Lower leg skin (tissue), 3 donors: ENCODE results near the gene PRKCE.

Experiments used
- POLR2A ChIP-seq, 2 donors: fragments of 450-650 bp; IDR thresholded peaks; one replicate each; pipeline ENCODE4 v1.6.1; 2016 to 2017; ENCODE audit warnings: antibody characterized with exemption in 2 of 2, mild to moderate bottlenecking in 1 of 2, moderate library complexity in 1 of 2
- TF ChIP-seq, protein P1 (sequence below), 3 donors: fragments of 450-650 bp; IDR thresholded peaks; one replicate each; pipeline ENCODE4 v1.5.1; 2016; ENCODE audit warnings: antibody characterized with exemption in 3 of 3, mild to moderate bottlenecking in 3 of 3, moderate library complexity in 2 of 3

DNA sequence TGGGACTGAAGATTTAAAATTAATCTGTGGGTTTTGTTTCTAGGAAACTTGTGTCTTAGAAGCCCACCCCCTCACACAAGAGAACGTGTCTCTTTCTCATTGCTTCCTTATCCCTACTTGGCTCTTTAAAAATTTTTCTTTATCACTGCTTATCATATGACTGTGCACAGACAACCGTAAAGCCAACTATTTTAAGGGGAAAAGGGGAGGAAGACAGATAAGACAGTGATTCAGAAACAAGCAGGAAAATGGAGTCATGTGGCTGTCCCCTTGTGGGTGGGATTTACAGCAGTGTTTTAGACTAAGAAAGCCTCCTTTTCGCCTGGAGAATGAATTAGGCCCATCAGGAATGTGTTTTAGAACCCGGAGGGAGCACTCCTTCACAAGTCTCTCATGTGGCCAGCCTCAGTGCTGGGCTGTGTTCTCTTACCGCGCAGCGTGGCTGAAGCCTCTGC lies 17.6 kb downstream of the PRKCE start:
- TF ChIP-seq, protein P1, sequence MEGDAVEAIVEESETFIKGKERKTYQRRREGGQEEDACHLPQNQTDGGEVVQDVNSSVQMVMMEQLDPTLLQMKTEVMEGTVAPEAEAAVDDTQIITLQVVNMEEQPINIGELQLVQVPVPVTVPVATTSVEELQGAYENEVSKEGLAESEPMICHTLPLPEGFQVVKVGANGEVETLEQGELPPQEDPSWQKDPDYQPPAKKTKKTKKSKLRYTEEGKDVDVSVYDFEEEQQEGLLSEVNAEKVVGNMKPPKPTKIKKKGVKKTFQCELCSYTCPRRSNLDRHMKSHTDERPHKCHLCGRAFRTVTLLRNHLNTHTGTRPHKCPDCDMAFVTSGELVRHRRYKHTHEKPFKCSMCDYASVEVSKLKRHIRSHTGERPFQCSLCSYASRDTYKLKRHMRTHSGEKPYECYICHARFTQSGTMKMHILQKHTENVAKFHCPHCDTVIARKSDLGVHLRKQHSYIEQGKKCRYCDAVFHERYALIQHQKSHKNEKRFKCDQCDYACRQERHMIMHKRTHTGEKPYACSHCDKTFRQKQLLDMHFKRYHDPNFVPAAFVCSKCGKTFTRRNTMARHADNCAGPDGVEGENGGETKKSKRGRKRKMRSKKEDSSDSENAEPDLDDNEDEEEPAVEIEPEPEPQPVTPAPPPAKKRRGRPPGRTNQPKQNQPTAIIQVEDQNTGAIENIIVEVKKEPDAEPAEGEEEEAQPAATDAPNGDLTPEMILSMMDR (IDR thresholded peaks at IDR 0.05) = no peak
- TF ChIP-seq POLR2A (IDR thresholded peaks at IDR 0.05) = no peak
